HG03521 (cell line): ENCODE results near the gene CAMK2A.
"Not testable (repeated sequence)": the region's sequence is repeated elsewhere in the genome, so short reads cannot be mapped to it uniquely, and the experiment has no call there.

Experiments
- ATAC-seq: cut with Tn5 transposase; IDR thresholded peaks from one replicate; pipeline ENCODE4 v1.9.1; 2021; ENCODE audit warnings: mild to moderate bottlenecking, moderate library complexity; ENCODE audit not compliant: unreplicated experiment

CAMK2A gene

DNA sequence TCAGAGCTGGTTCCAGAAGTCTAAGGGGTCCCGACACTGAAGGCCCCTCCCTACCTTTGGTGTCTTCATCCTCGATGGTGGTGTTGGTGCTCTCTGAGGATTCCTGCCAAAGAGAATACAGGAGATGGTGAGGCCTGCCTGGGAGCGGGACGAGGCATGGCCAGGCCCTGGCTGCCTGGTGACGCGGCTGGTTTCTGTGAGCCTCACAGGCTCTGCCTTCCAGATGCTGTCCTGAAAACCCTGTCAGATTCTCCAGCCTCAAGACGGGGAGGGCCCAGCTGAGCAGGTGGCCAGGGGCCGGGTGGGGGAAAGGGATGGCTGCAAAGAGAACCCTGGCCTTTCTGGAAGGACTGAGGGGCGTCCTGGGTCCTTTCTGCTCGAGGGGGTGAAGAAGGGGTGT lies 50.9 kb downstream of the CAMK2A start:
- no peak for ATAC-seq

DNA sequence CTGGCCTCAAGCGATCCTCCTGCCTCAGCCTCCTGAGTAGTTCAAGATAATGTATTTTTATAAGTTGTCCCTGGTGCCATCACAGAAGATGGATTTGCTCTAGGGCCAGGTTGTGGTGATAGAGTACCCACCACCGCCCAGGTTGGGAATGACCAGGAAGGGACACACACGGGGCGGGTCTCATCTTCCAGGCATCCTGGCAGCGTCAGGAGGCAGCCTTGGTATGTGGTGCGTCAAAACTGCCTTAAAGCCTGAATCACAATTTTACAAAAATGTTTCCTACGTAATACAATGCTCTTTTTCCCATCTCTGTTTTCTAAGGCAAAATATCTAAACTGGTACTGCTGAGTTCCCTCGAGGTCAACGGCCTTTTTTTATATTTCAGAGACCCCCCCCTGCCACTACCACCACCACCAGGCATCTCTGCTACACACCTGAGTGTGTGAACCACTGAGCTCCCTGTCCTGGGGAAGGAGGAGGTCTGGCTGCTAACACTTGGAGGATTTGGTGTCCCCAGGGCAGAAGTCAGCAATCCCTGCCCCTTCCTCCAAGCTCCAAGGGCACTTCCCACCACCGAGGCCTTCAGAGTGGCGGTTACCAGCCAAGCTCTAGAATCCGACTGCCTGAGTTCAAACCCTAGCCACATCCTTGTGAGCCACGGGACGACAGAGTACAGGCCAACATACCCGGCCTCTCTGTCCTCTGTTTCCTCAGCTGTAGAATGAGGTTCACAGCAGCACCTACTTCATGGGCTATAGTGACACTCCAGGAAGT lies 52.4 kb downstream of the CAMK2A start:
- no peak for ATAC-seq

DNA sequence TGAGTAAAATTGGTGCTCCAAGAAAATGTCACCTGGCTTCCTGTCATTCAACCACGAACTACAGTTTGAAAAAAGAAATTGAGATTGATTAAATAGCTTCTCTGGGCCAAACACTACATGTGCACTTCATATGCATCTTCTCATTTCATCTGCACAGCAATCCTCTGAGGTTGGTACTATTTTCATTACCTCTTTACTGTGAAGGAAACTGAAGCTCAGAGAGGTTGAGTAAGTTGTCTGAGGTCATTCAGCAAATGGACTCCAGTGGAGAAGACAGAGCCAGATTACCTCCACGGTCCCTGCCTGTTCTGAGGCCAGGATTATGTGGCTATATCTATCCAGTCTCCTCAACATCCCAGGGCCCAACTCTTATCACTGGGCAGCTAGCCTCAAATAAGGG lies 53.3 kb downstream of the CAMK2A start:
- ATAC-seq, result no peak

DNA sequence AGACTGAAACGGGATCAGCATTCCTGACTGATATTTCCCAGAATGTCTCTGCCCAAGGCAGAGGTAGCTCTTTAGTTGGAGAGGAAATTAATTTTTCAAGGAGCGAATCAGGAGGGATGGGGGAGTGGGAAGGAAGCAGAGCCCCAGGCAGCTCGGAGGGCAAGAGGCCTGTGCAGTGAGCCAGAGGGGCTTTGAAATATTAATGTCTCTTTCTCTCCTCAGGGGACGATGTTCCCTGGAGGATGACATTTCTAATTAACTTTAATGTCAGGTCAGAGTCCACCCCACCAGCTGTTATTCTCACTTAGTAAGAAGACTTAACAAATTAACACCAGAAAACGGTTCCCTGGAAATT lies 54.1 kb downstream of the CAMK2A start:
- ATAC-seq, result no peak

DNA sequence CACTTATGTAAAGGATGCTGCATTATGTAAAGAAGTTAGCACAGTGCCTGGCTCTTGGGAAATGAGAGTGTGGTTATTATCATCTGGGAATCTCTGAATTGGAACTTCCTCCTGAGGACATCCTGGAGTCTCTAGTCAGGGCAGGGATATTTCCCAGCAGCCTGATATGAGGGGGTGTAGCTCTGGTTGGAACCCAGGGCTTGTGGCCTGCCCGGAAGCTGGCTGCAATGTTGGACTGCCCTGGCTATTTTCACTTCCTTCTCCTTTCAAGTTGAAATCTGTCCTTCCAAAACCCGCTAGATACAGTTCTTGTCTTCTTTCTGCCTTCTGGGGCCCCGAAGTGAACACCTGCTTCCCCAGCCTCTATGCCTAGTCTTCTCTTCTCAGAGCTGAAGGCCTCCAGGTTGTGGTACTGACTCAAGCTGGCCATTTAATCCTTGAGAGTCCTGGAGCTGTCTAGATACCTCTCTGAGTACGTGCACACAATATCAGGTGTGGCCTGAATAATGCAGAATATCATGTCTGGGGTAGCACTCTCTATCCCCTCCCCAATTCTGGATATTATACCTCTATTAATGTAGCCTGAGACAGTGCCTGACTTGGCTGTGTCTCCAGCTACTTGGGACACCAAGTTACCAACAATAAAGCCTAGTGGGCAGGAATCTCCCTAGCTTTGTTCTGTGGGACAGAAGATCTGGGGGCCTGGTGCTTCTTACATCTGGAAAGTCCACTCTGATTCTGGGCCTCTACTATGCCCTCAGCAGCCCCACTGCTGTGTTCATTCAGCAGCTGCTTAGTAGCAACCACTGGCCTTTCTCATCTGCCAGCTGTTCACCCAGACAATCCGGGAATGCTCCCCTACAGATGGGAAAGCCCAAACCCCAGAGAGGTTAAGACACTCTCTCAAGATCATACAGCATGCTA lies 54.7 kb downstream of the CAMK2A start:
- ATAC-seq, result no peak

DNA sequence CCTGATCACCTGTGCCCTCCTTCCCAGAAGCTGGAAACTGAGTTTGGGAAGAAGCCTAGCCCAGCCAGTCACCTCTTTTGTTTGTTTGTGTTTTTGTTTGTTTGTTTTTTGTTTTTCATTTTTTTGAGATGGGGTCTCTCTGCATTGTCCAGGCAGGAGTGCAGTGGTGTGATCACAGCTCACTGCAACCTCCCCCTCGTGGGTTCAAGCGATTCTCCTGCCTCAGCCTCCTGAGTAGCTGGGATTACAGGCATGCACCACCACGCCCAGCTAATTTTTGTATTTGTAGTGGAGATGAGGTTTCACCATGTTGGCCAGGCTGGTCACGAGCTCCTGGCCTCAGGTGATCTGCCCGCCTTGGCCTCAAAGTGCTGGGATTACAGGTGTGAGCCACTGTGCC lies 55.9 kb downstream of the CAMK2A start:
- ATAC-seq, result not testable (repeated sequence)

DNA sequence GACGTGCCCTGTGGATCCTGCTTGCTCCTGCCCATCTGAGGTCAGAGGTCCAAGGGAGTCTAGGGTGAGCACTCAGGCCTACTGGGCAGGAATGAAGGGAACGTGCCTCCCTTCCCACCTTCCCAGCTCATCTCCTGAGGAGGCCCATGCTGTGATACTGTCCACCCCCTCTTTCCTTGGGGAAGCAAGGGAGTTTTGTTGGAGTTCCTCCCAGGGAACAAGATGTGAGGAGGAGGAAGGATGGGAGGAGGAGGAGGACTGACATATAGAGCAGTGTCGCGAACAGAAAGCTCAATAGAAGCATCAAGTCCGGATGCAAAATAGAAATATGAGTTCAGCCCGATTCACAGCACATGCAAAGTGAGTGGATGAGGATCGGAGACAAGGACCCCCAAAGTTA lies 58.7 kb downstream of the CAMK2A start:
- no peak for ATAC-seq

DNA sequence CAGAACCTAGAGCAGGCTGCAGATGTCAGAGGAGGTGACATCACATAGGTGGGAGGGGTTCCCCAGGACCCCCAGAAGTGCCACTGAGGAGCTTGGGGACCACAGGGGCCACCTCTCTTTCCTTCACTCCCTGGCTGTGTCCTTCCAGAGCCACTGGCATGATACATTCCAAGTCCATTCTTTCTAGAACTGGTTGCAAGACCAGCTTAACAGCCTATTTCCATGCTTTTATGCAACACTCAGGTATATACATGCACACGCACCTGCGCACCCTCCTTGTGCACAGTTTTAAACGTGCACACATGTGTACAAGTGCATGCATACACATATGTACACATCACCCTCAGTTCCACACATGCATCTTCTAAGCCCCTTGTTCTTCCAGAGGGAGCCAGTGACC lies 60.0 kb downstream of the CAMK2A start:
- no peak for ATAC-seq

DNA sequence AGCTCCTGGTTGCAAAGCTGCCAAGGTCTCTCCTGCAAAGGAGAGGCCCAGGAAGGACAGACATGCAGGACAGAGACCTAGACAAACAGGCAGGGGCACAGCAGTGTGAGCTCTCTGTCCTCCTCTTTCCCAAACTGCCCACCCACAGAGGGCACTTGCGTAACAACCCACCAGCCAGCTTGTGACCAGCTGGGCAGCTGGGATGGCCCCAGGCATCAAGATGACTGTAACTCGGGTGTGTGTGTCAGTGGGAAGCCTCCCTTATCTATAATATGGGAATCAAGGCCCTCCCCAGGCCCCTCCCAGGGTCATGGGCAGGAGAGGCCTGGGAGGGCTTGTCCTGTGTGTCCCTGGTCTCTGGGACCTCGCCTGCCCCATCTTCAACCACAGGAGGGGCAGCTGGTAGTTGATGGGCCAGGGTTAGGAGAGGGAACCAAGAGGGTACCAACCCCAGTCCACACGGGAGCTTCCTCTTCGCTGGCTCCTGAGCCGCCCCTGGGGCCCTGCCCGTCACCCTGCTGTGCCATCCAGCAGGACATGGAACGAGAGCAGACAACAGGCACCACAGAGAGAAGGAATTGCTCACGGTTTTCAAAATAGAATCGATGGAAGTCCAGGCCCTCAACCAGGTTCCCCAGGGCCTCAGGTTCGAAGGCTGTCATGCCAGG lies 61.8 kb downstream of the CAMK2A start:
- ATAC-seq, result no peak

DNA sequence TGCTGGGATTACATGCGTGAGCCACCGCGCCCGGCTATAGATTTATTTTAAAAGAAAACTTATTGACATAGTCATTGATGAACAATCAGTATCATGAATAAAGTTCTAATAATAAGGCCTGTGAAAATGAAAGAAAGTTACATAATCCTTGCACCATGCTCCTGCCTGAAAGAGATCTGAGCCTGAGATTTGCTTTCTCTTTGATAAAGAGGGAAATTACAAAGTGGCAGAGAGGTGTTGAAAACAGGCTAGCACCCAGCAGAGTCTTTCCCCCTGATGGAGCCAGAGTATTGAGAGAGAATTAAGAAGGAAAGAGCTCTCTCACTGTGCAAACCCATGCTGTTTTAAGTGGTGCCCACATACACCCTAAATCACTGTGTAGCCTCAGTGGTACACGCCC lies 62.5 kb downstream of the CAMK2A start:
- ATAC-seq, result no peak

DNA sequence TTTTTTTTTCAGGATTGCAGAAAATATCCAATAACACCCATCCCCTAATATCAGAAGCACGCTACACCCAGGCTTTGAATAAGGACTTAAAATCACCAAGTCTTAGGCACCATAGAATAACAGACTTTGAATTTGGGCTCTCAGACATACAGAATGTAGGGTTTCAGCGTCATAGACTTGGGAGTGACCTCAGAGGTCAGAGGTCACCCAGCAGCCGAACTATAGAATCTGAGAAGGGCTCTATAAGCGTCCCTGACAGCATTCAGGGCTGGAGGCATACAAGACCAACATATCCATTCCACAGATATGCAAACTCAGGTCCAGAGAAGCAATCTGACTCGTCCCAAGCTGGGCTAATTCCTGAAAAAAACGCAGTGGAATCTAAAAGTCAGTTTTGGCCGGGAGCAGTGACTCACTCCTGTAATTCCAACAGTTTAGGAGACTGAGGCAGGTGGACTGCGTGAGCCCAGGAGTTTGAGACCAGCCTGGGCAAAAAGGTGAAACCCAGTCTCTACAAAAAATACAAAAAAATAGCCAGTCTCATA lies 65.0 kb downstream of the CAMK2A start:
- no peak for ATAC-seq

DNA sequence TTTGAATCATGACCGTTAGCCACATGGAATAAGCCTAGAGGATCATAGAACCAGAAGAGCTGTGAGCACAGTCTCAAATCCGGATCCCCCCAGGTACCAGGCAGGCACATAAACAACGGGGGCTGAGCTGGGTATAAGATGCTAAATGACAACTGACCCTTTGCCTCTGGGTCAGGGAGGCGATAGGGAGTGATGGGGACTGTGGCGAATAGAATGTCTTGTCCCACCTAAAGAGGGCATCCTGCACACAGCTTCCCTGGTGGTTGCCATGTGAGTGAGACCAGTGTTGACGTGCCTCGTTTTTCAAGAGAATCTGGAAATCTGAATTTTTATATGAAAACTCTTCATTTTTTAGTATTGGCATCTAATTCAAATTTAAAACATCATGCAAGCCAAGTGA lies 66.1 kb downstream of the CAMK2A start:
- no peak for ATAC-seq

DNA sequence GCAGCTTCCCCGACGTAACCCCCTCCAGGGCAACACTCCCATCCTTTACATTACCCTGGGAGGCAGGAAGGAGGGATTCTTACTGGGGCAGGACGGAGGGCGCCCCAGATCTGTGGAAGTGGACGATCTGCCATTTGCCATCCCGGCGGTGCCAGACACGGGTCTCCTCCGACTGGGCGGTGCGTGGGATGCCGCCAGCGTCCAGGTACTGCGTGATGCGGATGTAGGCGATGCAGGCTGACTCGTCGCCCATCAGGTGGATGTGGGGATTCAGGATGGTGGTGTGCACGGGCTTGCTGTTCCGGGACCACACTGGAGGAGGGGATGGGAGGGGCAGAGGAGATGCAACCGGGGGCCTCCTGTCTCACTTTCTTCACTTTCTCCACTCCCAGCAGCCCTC lies 66.7 kb downstream of the CAMK2A start:
- no peak for ATAC-seq

DNA sequence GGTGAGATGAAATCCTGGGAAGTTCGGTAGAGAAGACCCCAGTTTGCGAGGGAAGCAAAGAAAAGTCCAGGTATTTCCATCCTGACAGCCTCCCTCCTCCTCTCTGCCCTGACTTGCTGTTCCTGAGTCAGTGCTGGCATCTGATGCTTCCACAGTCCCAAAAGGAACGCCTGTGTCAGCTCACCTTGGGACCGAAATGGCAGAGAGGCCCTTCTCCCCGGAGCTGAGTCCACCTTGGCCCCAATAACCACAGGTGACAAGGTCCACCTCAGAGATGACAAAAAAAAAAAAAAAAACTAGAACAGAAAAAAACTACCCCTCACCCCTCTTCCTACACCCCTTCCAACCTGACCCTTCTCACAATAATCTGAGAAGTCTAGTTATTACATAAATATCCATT lies 68.1 kb downstream of the CAMK2A start:
- ATAC-seq, result no peak

DNA sequence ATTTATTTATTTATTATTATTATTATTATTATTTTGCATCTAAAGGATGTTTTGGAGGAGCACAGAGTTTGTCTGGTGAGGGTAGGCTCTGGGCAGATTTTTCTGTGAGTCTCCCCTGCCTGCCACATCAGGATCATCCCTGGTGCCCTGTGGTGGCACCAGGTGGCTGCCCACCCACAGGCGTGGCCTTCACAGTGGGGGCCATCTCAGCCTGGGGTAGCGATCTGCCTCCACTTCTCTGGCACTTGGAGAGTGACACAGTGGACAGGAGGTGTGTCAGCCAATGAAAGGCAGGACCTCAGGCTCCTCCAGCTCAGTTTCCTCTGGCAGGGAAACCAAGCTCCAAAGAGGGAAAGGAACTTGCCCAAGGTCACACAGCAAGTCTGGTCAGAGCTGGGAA lies 69.7 kb downstream of the CAMK2A start:
- ATAC-seq, result no peak

DNA sequence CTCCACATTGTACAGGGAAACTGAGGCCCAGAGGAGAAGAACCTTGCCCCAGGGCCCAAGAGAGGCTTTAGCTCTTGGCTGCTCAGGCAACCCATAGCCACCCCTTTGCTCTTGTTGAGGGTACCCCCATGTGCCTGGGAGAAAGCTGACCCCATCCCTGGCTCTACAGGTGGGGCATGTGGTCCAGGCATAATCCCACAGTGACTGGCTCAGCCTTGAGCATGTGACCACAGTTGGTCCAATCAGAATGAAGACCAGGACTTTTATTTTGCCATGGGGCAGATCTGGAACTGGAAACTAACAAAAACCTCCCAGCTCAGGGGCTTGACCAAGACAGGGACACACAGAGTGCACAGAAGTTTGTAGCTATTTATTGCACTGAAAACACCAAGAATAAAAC lies 70.4 kb downstream of the CAMK2A start:
- no peak for ATAC-seq

DNA sequence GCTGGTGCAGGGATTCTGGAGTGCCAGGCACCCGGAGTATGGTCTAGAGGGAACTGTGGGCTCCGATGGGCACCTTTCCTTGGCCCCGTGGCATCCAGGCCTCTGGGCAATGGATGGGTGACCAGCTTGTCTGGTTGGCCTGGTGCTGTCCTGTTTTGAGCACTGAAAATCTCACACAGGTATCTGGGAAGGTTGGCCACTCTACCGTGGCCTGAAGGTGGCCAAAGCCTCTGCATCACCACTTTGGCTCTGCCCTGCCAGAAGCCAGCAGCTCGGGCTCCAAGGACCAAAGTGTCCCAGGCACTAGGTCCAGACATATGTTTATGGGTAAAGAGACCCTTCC lies 70.9 kb downstream of the CAMK2A start:
- ATAC-seq, result no peak

DNA sequence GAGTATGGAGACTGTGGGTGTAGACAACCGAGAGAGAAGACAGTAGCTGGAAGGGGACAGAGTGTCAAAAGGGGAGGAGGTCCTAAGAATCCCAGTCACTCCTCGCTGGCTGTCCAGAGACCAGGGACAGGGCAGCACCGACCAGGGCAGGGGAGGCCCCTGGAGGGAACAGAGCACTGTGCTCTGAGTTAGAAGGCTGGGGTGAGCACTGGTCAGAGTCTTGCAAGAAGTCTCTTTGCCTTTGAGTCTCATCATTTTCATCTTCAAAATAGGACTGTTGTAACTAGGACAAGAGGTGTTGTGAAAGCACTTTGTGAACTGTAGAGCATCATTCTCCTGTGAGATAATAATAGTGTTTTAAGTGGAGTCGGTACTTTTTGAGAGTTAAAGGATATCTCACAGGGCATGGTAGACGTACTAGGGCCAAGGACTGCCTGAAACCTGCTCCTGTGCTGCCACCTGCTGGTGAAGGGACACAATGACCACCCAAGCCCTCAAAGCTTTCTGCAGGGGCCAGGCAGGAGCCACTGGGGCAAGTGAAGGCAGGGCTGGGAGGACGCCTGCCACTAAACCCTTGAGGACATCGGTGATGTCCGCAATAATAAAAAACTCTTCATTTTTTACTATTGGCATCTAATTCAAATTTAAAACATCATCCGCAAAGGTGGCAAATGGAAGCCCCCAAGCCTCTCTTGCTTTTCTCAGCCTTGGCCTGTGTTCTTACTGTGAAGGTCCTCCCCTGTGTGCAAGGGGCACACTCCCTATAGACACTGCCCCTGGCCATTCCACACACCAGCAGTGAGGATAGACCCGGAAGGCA lies 71.5 kb downstream of the CAMK2A start:
- peak; percentile 82 for ATAC-seq

DNA sequence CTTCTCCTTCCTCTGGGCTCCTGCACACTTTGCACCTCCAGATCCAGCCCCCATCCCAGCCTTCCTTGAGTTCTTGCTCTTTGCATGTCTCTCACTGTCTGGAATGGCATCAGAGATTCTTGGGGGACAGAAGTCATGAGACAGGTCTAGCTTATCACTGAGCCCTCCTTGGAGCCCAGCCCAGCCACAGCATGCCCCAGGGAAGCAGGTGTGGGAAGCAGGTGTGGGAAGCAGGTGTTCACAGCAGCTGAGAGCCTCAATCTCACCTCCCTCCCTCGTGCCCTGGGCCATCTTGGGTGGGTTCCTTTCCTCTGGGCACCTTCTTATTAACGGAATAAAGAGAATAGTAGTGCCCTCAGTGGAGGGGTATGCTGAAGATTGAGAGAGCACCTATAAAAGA lies 72.5 kb downstream of the CAMK2A start:
- ATAC-seq, result no peak

DNA sequence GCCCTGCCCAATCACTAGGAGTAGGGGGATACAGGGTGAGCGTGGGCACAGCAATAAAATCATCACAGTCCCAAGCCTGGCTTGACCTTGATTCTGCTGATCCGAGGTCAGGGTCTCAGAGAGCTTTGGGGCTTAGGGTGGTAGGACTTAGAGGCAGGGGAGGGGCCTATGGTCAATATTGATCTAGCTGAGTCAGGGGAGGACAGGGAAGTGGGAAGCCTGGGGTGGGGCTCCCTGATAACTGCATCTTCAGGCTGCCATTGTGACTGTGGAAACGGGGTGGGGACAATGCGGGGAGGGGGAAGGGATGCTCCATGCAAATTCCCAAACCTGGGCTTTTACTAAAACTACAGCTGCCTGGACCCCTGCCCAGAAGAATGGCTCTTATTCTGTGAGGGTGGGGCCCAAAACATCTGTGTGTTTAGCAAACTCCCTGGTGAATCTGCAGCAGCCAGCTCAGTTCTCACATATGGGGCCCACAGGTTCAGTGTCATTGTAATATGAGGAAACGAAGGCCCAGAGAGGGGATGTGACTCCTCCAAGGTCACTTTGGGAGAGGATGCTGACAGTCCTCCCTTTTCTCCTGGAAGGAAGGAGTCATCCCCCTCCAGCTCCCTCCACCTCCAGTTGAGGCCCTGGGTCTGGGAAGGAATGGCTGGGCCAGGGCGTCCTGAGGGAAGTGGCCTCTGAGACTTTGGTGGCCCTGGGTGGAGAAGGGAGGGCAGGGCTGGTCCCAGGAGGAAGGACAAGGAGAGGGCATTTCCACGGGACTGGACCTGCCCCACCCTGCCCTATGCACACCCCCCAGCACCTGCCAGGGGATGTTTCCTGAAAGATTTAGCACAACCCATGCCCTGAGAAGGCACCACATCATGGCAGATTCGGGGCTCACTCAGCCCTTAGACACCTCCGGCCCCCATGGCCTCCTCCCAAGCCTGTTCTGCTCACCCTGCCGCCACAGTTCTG lies 73.3 kb downstream of the CAMK2A start:
- ATAC-seq, result no peak
